Stimulated activated CD8-positive, alpha-beta memory T cell treated with anti-CD3 and anti-CD28 coated beads, Interleukin-15, amount 100 ng/mL, for 24 hours (primary cell): ENCODE data around the gene ARHGAP26.
"Not testable (repeated sequence)": the region's sequence is repeated elsewhere in the genome, so short reads cannot be mapped to it uniquely, and the experiment has no call there.

ENCODE experiments used
- DNase-seq: peaks from one replicate; pipeline ENCODE4 v3.0.0-alpha.2; 2020; ENCODE audit warnings: low read depth

Gene ARHGAP26

DNA sequence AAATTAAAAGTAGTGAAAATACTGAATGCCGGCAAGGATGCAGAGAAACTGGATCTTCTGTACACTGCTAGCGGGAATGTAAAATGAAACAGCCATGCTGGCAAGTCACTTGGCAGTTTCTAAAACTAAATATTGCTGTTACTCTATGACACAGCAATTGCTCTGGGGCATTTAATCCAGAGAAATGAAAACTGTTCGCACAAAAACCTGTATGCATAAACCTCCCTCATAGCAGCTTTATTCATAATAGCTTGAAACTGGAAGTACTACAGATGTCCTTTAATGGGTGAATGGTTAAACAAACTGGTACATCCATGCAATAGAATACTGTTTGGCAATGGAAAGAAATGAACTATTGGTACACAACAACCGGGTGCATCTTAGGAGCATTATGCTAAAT, 167.2 kb downstream of the ARHGAP26 start:
- DNase-seq = no peak

DNA sequence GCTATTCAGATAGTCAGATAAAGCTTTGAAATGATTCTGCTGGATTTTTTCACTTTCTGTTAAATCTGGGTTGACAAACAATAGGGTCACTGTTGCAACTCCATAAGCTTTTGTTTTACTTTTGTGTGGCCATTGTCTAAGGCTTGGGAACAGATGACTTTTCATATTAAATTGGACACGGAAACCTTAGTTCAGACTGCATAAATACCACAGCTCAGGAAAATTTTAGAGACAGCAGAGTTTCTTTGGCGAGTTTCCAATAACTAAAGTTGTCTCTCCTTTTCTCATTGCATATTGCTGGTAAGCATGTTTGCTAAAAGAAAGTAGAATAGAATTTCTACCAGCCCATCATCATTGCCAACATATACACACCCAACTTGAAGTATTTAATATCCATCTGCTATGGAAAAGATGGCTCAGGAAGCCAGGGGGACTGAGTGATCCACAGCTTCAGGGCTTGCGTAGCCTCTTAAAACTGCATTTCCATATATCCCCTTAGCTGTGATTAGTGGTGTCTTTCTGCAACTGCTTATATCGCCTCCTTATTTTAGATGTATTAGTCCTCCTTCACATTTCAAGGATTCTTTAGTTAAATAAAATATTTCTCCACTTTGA, 168.2 kb downstream of the ARHGAP26 start:
- no peak for DNase-seq

DNA sequence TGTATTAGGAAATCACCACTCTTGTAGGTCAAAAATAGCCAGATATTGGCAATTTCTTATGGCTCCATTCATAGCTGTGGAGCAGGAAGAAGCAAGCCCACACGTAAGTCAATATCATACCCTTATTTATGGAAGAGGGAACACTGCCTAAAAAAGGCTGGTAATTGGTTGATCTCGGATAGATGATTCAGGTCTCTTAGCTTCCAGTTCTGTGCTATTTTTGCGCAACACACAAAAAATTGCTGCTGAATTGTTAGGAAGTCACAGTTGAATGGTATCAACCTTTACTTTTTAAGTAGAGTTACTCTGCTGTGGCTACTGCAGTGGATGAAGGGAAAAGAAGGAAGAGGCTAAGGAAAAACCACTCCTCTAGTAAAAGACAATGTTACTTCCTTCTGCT, 168.8 kb downstream of the ARHGAP26 start:
- DNase-seq = no peak

DNA sequence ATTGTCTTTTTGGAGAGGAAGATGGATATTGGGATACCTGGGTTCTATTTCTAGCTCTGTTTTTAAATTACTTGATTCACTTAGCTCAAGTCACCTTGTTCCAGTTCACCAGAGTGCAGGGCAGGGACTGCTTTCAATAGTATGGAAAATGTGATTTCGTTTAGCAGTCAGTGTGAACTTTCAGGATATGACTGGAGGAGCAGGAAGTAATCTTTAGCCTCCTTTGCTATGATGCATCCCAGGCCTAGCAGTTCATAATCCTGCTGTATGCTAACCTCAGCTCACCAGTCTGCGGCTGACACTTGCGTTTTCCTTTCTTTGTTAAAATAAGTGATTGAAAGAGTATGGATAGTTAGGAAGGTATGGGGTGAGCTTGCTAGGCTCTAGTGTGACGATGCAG, 169.7 kb downstream of the ARHGAP26 start:
- DNase-seq = no peak

DNA sequence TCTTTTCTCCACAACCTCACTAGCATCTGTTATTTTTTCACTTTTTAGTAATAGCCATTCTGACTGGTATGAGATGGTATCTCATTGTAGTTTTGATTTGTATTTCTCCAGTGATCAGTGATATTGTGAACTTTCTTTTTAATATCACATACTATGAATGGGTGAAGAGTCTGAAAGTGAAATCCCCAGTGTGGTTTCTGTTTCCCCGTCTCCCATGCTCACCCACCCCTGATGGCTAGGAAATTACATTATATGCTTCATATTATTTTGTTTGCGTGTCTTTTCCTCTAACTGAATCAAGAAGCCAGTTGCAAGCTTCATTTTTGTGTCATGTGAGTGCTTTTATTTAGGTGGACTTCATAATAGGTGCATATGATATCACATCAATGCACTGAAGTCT, 171.1 kb downstream of the ARHGAP26 start:
- no peak for DNase-seq

DNA sequence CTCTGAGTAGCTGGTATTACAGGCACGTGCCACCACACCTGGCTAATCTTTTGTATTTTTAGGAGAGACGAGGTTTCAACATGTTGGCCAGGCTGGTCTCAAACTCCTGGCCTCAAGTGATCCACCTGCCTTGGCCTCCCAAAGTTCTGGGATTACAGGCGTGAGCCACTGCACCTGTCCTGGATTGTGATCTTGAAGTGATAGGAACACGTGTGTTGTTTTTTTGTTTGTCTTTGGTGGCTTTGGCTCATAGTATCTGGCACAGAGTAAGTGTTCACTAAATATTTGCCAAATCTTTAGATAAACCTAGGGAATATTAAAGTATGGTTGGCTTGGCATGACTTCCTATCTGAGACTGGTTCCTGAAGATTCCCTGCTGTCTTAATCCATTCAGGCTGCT, 172.7 kb downstream of the ARHGAP26 start:
- no peak for DNase-seq

DNA sequence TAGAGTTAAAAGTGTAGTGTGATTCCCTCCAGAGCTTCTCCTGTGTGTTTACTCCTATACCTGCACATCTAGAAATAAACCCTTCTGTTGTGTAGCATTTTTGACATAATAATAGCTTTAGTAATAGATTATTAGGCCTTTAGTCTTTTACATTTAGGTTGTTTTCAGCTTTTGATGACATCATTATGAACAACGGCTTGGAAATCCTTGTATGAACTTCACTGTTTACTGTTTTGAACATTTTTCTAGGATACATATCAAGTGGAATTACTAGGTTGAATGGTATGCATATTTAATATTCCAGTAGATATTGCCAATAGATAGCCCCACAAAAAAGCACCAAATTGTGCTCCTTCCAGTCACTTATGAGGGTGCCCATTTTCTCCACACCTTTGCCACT, 174.0 kb downstream of the ARHGAP26 start:
- DNase-seq = no peak

DNA sequence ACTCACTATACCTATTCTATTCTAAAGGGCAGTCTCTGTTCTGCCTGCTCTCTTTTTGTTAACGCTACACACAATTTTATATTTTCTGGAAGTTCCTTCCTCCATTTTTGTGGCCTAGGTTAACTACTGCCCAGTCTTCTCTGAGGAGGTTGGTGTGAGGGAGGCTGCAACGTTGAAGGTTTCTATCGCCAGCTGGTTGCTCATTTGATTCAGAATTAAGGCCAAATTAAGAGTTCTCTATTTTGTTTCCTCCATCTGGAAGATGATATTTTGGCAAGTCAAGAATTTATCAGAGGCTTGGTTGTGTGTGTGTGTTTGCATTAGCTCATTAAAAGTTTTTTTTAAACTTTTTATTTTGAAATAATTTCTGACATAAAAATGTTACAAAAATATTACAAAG, 175.1 kb downstream of the ARHGAP26 start:
- DNase-seq = no peak

DNA sequence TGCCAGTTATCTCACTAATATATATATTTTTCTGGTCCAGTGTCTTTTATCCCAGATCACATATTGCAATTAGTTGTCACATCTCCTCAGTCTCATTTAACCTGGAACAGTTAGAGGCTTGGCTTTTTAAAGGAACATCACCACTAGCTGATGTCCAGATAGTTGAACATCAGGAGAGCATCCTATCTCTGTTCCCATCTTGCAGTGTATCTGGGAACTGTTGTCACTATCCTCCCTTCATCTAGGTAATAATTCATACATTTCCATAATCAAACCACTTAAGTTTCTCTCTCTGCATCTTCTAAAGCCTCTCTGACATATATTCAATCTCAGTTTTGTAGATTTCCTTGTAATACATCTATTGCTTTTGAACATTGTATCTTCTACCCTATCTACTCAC, 175.7 kb downstream of the ARHGAP26 start:
- DNase-seq = no peak

DNA sequence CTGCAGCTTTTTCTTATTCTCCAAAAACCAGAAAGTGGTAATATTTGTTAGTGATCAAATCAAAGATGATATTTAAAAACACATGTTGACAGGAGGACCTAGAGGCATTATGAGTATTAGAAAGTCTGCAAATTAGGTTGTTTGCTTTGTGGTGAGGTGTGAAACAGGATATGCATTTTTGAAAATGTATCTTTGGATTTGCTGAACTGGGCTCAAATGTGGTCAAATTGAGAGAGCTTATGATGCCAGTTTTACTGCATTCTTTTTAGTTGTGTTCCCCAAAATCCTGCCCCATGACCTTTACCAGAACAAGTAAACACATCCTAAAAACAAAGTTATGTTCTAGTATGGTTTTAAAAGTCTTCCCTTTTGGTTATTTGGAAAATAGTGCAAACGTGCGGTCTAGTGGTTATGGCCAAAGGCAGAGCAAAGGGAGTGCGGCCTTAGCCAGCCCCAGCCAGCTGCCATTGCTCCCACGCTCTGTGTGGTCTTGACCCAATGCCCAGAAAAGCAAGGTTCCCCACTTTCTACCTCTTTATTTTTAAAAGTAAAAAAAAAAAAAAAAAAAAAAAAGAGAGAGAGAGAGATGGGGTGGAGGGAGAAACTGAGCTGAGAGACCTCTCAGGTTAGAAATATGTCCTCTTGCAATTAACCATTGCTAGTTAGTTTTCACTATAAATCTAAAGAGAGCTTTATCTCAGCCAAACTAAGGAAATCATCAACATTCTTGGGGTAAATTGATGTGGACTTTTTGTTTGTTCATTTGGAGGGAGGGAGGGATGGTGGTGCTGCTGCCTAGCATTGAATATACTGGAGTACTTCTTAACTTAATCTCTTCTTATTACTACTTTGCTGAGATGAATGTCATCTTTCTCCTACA, 176.6 kb downstream of the ARHGAP26 start:
- no peak for DNase-seq

DNA sequence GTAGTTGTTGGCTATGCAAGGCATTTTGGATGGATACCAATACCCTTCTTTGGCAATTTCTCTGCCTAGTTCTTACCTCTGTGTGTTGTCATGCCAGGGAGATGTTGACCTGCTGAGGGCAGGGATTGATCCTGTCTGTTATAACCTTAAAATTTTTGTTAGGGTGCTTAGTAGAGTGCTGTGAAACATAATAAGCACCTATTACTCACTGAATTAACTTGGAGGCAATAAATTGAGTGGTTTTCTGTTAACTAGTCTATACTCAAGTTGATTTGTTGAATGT, 177.2 kb downstream of the ARHGAP26 start:
- DNase-seq = no peak

DNA sequence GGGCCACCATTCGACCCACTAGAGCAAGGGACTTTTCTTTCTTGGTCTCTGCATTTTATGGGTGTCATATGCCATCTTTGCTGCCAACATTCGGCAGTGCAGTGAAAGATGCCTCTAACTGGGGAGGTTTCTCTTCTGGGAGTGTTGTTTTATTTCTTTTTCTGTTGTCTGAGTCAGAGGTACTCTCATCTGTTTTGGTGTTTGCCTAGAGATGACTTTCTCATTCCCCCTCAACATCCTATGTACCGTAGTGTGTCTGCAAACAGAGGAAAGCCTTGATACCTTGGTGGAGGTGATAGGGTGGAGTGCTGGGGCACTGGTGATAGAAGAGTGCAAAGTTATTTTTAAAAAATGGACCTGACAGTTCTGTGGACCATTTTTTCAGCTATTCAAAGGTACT, 182.1 kb downstream of the ARHGAP26 start:
- DNase-seq = no peak

DNA sequence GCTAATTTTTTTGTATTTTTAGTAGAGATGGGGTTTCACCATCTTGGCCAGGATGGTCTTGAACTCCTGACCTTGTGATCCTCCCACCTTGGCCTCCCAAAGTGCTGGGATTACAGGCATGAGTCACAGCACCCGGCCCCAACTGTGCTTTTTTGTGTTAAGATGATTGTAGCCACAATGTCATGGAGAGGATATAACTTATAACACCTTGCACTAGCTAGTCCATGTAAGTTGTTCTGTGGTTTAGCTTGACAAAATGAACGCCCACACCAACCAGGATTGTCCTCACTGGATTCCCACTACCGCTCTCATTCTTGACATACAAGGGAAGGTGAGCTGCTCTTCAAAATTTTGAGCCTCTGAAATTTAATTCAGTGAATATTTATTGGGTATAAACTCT, 182.7 kb downstream of the ARHGAP26 start:
- not testable (repeated sequence) for DNase-seq

DNA sequence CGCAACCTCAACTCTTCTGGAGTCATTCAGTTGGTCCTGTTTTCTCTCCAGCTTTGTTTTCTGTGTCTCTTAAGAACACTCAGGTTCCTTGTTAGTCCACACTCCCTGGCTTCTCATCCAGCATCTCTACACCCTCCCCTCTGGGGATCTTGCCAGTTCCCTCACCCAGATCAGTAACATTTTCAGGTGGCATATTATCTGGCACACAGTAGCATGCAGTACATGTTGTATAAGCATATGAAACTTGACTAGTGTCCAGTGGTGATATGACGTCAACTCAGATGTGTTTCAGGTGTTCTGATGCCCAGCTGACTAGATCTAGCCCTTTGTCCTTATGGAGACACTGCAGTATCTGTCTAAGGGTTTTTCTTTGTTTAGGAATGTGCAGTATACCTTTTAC, 184.3 kb downstream of the ARHGAP26 start:
- DNase-seq = no peak

DNA sequence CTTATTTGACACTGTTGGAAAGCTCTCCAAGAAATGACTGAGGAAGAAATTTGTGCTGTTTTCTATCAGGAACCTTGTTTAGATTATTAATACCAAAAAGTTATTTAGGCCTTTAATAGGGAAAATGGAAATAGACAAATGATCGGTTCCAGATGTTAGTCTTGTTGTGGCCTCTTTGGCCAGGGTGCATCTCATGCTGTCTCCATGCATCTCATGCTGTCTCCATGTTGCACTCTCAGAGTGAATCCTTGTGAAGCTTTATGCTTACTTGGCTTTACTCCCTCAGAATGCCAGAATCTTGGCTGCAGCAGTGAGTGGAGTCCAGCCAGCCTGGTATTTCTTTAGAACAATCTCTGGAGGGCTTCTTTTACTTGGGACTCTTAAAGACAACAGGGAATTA, 185.5 kb downstream of the ARHGAP26 start:
- DNase-seq = no peak

DNA sequence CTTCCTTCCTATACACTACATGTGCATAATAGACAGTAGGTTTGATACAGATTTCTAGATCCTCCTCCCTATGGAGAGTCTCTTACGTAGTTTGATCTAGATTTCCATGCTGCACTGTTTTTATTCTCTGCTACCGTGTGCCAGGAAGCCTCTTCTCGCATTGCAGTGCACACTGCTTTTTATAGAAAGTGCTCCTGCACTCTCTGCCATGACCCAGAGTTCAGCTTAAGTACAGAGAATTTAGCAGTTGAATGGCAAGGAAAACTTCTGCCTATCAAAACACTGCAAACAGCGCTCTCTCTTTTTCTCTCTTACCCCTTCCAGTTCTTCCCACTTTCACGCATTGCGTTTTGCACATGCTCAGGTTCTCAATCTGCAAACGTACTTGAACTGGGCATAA, 187.4 kb downstream of the ARHGAP26 start:
- no peak for DNase-seq

DNA sequence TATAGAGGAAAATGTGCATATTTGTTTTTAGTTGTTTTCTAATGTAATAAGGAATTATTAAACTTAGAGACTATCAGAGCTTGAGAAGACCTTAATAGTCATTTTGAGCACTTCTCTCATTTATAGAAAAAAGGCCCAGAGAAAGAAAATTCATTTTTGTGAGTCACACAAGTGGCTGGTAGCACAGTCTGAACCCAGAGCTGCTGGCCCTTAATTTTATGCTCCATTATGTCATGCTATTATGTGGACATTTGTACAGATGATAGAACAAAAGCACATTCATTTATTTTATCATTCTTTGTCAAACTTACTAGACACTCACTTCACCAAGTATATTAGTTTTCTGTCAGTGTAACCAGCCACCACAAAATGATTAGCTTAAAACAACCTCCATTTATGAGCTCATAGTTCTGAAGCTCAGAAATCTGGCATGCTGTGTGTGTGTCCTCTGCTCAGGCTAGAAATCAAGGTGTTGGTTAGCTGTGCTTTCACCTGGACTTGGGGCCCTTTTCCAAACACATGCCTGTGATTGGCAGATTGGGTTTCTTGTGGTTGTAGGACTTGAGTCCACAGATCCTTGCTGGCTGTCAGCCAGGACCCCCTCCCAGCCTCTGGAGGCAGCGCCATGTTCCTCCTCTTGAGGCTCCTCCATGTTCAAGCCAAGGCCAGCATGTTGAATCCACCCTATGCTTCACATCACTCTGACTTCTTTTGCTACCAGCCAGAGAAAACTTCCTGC, 188.9 kb downstream of the ARHGAP26 start:
- no peak for DNase-seq

DNA sequence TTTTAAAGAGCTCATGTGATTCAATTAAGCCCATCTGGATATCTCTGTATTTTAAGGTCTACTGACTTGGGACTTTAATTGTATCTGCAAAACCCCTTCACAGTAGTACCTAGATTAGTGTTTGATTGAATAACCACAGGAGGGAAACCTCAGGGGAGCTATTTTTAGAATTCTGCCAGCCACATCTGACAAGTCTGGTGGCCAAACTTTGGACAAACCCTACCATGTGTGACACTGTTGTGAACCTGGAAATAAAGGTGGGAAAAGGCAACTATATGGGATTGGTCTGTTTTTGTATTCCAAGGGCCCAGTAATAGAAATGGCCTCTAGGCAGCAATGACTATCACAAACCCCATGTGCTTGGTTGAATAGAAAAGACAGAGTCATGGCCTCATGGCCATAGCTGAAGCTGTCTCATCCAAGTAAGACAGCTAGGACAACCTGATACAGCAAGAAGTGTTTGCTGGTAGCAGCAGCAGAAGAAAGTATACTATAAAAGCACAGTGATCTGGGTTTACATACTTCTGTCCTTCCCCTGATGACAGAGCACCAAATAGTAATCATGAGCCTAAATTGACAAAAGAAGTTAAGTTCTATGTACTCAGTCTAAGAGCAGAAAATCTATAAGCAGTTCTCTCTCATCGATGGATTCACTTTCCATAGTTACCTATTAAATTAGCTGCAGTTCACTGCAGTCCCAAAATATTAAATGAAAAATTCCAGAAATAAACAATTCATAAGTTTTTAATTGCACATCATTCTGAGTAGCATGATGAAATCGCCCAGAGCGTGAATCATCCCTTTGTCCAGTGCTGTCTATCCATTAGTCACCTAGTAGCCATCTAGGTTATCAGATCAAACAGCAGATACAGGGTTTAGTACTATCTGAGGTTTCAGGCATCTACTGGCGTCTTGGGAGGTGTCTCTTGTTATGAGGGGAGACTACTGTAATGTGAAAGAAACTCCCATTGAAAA, 189.8 kb downstream of the ARHGAP26 start:
- no peak for DNase-seq

DNA sequence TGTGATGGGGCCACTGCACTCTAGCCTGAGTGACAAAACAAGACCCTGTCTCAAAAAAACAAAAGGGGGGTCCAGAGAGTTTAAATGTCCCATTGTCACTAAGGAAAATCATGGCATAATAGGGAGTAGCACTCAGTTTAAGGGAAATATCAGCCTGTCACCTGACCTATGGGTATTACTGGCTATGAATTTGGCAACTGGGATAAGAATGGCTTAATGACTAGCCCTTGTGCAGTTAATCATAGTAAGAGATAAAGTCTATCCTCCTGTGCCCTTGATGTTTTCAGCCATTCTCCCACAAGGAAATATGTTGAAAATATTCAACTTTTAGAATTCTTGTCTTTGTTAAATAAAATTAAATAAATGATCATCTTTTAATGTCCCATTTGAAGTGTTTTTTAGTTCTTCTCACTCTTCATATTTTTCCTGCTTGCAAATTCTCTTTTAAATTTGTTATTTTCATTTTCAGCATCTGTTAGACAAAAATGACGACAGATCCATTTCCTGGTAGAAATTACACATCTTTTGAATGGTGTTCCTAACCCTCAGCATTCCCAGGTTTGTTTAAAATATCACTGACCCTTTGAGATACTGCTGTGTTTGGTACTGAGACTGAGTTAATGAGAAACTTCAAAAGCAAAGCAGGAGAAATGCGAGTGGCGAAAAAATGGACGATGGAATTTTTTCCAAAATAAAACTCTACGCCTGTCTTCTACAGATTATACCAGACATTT, 191.4 kb downstream of the ARHGAP26 start:
- DNase-seq = no peak

DNA sequence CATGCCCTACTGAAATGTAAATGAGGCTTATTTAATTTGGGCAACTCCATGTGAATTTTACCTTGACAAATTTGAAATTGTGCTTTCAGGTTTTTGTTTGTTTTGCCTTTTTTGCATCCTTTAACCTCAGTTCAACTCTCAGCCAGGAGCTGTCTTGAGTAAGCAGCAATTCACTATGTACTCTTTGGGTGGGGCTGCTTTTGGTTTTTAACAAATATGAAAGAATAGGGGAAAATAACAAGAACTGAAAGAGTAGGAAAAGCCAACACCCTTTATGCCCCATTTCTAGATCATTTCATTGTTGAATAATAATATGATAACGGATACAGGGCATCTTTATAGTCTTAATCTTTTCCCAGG, 192.0 kb downstream of the ARHGAP26 start:
- DNase-seq = no peak
